ENCODE measurements around the gene ELK1.

ELK1 gene

GRCh38 chrX:47645530-47645929 is 4.8 kb downstream of the ELK1 start:
- DNase-seq (ENCODE audit: low spot score), result no peak

DNA sequence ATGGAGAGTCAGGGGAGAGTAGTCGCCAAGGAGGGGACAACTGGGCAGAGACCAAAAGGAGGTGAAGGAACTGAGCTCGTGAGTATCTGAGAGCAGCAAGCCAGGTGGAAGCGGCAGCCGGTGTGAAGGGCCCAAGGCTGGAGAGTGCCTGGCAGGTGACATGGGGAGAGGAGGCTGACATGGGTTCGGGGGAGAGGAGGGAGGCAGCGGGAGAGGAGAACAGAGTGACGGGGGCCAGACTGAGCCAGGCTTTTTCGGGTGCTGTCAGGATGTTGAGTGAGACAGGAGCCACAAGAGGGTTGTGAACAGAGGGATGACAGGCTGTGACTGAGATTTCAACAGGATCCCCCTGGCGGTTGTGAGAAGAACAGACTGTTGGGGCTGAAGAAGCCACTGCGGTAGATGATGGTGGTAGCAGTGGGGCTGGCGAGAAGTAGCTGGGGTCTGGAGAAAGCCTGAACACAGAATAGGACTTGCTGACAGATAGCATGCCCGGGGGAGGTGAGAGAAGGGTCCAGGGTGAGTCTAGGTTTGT is 5.7 kb downstream of the ELK1 start:
- peak; percentile 67 for DNase-seq (ENCODE audit: low spot score)

DNA sequence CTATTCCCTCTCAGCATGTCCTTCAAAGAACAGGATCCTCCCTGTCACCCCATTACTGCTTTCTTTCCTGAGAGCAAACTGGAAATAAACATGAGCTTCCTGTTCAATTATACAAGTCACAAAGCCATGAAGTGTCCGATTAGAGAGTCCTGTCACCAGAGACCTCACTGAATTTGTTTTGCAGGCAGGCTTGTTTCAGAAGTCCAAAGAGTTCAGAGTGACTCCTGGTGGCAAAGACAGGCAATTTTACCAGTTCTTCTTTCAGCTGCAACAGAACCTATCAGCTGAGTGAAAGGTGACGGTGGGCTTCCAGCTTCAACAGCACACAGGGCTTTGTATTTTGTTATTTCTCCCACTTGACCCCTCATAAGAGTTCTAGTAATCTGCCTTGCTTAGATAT is 6.4 kb downstream of the ELK1 start:
- peak; percentile 45 for DNase-seq (ENCODE audit: low spot score)

DNA sequence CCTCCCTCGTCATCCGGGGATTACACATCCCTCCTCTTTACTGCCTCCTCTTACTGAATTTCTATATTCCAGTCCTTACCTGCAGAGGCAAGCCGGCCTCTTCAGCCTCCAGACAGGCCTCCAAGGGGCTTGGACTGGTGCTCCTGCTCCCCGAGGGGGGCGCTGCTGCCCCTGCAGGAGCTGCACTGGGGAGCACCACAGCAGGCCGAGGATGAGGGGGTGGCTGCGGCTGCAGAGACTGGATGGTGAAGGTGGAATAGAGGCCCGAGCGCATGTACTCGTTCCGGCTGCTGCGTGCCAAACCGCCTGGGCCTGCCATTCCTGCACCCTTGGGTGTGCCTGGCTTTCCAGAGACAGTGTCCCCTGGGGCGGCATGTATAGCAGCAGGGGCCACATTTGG is 11.5 kb downstream of the ELK1 start:
- DNase-seq (ENCODE audit: low spot score), result no peak

- DNase-seq (ENCODE audit: low spot score), result no peak
Observed at GRCh38 chrX:47637546-47638195, 12.7 kb downstream of the ELK1 start.

- no peak for DNase-seq (ENCODE audit: low spot score)
Observed at GRCh38 chrX:47634871-47635575, 15.3 kb downstream of the ELK1 start.

- no peak for DNase-seq (ENCODE audit: low spot score)
Observed at GRCh38 chrX:47633689-47634590, 16.4 kb downstream of the ELK1 start.

- DNase-seq (ENCODE audit: low spot score), result no peak
Observed at GRCh38 chrX:47632666-47633065, 17.7 kb downstream of the ELK1 start.

GRCh38 chrX:47631676-47632075 is 18.7 kb downstream of the ELK1 start:
- DNase-seq (ENCODE audit: low spot score), result no peak

DNA sequence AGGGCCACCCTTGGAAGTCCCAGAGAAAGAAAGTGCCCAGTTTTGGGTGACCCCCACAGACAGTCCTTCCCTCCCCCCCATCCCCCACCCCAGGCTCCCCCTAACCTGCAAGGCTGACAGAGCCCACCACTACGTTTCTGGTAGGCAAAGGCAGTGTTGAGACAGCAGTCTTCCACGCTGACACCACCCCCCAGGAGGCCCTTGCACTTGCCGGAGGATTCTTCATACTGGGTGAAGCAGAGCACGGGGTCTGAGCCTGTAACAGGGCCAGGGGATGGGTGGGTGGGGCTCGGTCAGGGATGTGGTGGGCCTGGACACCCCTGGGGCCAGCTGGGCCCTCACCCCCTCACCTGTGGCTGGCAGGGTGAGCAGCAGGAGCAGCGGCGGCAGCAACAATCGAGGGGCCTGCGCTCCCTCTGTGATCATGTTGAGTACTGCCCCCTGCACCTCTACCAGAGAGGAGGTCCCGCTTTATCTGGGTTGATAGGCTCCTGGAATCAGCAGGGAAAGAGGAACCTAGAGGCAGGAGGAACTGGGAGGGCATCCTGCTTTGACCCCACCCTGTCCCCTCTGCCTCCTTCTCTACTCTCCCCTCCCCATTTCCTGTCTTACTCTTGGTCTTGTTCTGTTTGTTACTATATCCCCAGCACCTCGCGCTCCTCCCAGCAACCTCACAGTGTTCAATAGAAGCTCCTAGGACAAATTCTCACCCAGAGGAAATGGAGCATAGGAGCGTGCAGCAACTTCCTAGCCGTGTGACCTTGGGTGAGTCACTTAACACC is 20.8 kb downstream of the ELK1 start, which contains the start of gene CFP:
Gene CFP (minus strand): TSS at position 512 of the 782 bp plus-strand sequence. CDS start 86 bp downstream, at position 426.
- DNase-seq (ENCODE audit: low spot score), result no peak

DNA sequence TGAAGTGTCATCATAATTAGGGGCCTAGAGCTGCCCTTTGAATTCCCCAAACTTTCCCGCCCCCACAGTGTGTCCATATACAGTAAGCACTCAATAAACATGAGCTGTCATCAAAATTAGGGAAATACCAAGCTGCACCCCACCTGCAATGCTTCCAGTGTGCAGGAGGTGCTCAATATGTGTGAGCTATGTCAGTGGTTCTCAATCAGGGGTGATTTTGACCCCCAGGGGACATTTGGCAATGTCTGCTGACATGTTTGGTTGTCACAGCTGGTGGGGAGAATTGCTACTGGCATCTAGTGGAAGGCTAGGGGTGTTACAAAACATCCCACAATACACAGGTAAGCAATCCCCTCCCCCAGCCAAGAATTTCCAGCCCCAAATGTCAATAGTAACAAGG is 21.4 kb downstream of the ELK1 start:
- no peak for DNase-seq (ENCODE audit: low spot score)

- DNase-seq (ENCODE audit: low spot score), result no peak
Observed at GRCh38 chrX:47625365-47625764, 25.0 kb downstream of the ELK1 start.

DNA sequence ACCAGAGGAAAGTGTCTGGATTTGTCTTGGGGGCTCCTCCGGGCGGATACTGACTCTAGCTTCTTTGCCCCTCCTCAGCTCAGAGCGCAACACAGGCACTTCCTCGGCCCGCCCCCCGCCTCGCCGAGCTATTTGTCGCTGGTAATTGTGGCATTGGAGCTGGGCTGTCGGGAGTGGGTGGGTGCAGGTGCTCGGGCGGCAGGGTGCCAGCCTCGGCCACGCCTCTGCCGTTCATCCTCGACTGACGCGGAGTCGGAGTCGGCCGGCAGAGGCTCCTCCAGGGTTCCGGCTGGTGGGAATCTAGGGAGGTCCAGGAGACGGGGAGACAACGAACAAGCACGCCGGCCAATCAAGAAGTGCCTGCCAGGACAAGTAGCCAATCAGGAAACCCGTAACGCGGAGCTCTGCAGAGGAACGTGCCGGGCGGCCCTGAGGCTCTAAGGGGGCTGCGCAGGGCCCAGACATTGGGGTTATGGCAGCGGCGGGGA is 26.8 kb downstream of the ELK1 start:
- peak; percentile 87 for DNase-seq (ENCODE audit: low spot score)

DNA sequence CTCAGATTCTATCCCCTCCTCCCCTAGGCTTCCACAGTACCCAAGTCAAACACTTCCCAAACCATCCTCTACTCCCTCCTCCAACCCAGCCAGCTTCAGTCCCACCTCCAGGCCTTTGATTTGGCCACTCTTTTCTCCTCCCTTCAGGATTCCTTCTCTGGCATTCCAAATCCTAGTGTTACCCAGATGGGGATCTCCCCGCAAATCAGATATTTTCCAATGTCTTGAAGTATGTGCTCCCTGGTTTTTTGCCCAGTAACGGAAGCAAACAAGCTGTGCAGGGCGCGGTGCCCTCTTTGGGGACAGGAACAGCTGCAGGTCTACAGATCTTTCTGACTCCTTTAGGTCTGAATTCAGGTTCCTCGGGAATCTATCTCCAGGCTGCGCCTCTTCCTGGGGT is 28.5 kb downstream of the ELK1 start:
- no peak for DNase-seq (ENCODE audit: low spot score)

- no peak for DNase-seq (ENCODE audit: low spot score)
Observed at GRCh38 chrX:47620303-47620685, 30.1 kb downstream of the ELK1 start.

GRCh38 chrX:47619486-47620302 is 30.7 kb downstream of the ELK1 start, which contains the start of gene SYN1:
SYN1 (minus strand) TSS chrX:47619857; CDS start chrX:47619728, 129 bp downstream.
- peak; percentile 86 for DNase-seq (ENCODE audit: low spot score)

GRCh38 chrX:47618923-47619485 is 31.4 kb downstream of the ELK1 start:
- DNase-seq (ENCODE audit: low spot score), result no peak

- no peak for DNase-seq (ENCODE audit: low spot score)
Observed at GRCh38 chrX:47614618-47615017, 35.7 kb downstream of the ELK1 start.

DNA sequence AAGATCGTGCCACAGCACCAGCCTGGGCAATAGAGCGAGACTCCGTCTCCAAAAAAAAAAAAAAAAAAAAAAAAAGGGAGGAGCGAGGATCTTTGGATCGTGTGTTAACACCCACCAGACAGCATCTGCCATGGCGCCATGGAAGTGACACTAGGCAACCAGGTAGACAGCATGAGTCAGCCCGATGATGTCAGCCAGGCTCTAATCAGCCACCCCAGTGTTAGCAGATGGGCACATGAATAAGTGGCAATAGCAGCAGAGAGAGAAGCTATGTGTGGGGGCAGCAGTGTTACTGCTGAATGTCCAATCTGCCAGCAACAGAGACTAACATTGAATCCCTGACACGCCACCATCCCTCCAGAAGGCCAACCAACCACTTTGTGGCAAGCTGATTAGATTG is 37.3 kb downstream of the ELK1 start:
- no peak for DNase-seq (ENCODE audit: low spot score)

GRCh38 chrX:47612418-47612817 is 37.9 kb downstream of the ELK1 start:
- no peak for DNase-seq (ENCODE audit: low spot score)
